HG02642 (cell line): ENCODE measurements around the gene RETREG1.
"Not testable (repeated sequence)": the region's sequence is repeated elsewhere in the genome, so short reads cannot be mapped to it uniquely, and the experiment has no call there.

Source experiments
- ATAC-seq: cut with Tn5 transposase; IDR thresholded peaks from one replicate; pipeline ENCODE4 v1.9.1; 2021; ENCODE audit warnings: mild to moderate bottlenecking; ENCODE audit not compliant: unreplicated experiment, poor library complexity

Gene RETREG1

GRCh38 chr5:16616536-16617273 lies at the start of gene RETREG1:
TSS of gene RETREG1 (minus strand) at chr5:16616997. CDS start at chr5:16616971, 26 bp downstream.
- peak; percentile 77 for ATAC-seq

GRCh38 chr5:16666130-16666882 lies 49.5 kb upstream of the RETREG1 start:
- ATAC-seq: no peak

DNA sequence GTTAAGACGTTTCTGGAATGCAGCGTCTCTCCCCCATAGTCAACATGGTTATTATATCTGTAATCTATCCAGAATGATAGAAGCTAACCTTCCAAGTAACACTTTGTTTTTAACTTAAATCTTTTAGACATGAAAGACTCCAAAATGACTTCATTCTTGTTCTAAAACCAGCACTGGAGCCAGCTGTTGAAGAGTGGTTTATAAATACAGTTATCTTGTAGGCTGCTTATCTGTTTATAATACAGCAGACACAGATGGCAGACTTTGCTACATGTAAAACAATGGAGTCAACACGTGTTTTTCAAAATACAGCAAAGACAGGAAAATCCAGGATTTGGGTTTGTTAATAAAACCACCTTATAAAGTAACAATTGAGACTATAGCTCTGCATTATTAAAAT lies 48.8 kb upstream of the RETREG1 start:
- no peak for ATAC-seq

GRCh38 chr5:16664368-16664767 lies 47.6 kb upstream of the RETREG1 start:
- no peak for ATAC-seq

DNA sequence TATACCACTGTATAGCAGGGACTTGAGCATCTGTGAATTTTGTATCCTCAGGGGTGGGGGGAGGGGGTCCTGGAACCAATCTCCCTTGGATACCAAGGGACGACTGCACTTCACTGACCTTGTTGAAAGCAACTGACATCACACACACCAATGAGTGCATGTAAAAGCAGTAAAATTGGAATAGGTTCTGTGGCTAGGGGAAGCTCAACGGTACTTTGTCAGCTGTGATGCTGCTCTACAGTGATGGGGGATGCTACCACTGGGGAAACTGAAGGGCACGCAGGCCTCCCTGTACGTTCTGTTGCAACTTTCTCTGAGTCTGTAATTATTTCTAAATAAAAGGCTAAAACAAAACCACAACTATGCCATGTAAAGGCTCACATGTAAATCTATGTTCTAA lies 47.0 kb upstream of the RETREG1 start:
- ATAC-seq: no peak

DNA sequence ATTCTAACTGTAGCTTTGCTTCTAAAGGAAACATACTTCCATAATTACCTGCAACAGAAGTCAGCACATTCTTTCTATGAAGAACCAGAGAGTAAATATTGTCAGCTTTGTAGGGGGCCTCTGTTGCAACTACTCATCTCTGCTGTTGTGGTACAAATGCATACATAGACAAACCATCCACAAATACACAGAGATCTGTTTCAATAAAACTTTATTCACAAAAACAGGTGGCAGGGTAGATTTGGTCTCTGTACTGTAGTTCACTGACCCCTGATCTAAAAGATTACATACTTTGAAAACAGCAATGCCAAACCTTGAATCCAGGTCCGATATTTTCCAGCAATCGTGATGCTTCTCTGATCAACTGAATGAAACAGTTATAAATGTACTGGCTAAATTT lies 44.9 kb upstream of the RETREG1 start:
- ATAC-seq: no peak

DNA sequence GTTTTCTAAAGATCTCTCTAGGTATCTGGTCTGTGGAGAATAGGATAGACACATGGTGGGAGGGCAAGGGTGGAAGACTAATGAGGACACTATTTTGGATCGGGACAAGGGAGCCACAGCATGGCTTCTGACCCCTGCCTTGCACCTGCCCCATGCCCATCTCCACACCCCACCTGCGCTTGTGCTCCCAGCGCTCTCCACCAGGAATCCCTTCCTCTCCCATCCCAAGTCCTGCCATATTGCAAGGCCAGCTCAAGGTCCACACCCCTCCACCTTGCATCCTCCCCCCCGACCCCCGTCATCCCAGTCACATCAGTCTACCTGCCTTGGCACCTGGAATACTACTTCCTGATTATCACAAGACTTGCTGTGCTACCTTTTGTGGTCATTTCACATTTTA lies 44.2 kb upstream of the RETREG1 start:
- no peak for ATAC-seq

- no peak for ATAC-seq
These were observed 42.7 kb upstream of the RETREG1 start for GRCh38 chr5:16659536-16659935.

GRCh38 chr5:16656561-16657191 lies 39.9 kb upstream of the RETREG1 start:
- no peak for ATAC-seq

DNA sequence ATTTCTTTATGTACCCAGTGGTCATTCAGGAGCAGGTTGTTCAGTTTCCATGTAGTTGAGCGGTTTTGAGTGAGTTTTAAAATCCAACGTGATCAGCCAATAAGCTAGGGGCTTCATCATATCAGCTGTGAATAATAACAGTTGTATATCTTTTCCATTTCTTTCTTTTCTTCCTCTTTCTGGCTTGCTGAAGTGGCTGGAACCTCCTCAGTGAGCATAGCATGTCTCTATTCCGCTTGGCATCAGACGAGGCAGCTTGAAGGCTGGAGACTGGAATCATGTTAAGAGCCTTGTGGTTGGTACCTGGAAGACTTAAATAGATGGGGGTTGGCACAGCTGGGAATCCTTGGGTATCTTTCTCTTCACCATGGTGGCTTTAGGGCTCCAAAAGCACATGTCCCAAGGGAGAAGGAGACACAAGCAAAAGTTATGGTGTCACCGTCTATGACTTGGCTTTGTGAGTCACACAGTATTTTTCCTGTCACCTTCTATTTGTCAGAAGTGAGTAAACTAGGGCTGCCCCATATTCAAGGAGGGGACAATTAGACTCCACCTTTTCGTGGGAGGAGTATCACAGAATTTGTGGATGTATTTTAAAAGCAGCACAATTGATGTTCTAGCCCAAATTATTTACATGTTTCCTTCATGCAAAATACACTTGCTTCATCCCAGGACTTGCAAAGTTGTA lies 38.0 kb upstream of the RETREG1 start:
- ATAC-seq: no peak

GRCh38 chr5:16648739-16649138 lies 31.9 kb upstream of the RETREG1 start:
- not testable (repeated sequence) for ATAC-seq

- no peak for ATAC-seq
These were observed 27.6 kb upstream of the RETREG1 start for GRCh38 chr5:16644301-16644889.

DNA sequence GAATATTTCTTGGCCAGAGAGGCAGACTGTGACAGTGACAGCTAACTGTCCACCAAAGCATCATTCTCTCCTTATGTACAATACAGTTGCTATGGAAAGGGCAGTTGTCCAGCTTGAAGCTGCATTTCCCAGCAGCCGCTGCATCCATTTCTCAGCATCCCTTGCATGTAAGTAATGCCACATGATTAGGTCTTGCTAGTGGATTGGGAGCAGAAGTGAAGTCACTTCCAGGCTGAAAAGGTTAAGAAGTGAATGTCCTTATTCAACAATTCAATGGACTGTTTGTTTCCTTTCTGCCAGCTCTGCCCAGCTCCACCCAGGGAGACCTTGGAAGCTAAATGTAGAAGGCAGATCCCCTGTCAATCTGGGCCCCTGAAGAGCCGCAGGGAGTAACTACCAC lies 26.1 kb upstream of the RETREG1 start:
- no peak for ATAC-seq

GRCh38 chr5:16639206-16639605 lies 22.4 kb upstream of the RETREG1 start:
- ATAC-seq: no peak

DNA sequence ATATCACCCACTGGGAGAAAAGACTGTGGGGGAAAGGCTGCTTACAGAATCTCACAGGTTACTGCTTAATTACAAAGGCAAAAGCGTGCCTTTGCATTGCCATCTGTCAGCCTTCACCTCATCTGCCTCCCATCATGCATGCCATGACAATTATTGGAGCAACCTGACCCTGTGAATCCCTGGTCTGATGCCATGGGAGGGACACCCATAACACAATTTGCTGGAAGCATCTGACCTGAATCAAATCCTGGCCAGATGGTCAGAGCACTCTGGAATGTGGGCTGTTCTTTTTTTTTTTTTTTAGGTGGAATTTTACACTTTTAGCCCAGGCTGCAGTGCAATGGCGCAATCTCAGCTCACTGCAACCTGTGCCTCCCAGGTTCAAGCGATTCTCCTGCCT lies 11.6 kb upstream of the RETREG1 start:
- ATAC-seq: no peak

DNA sequence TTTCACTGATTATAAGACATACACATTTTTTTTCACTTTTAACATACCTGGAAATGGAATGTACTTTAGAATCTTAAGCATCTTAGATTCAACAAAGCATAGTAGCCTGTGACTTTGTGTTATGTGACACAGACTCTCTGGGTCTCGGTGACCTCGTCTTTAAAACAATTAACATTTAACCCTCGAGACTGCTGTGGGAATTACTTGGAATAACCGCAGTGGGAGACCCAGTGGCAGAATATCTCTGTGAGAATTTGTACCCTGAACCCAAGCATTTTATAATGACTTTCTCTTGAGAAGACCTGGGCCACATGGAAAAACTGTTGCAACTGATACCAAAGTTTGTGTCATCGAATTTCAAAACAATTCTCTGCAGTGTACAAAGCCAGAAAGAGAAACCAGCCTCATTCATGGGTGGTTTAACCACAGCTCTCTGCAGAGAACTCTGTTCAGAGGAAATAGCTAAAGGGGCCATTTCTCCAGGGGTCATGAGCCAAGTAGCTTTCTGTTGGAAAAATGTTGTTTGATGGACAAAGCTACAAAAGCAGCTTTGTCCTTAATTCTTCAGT lies 10.0 kb upstream of the RETREG1 start:
- peak; percentile 61 for ATAC-seq

GRCh38 chr5:16625096-16625495 lies 8.3 kb upstream of the RETREG1 start:
- no peak for ATAC-seq

DNA sequence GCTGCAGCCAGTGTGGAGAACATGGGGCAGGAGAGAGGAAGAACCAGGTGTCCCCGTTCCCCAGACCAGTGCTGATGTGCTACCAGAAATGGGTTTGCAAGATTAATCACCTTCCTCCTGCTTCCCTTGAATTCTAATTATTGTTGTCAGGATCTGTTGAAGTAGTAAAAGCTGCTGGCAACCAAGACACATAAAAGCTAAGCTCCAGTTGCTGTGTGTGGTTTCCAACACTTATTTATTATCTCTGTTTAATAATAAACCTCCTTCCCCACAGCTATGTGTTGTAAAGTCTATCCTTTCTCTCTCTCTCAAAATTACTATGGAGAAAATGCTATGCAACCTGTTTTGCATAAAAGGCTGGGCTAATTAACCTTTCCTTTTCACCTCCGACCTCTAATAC lies 2.3 kb upstream of the RETREG1 start:
- no peak for ATAC-seq

- no peak for ATAC-seq
These were observed 1.5 kb upstream of the RETREG1 start for GRCh38 chr5:16618138-16618897.
